D721Med (cell line): ENCODE data around the gene FARS2.
A peak's percentile ranks its signal among the peaks of the same experiment; 100 is the strongest.

Experiments used
- DNase-seq: peaks from one replicate; pipeline ENCODE4 v3.0.0; 2011; ENCODE audit warnings: low spot score; ENCODE audit not compliant: insufficient read length
- FAIRE-seq: peaks from 2 replicates; lab custom pipeline; 2011; peaks lifted over from hg19 to GRCh38; lab: Jason Lieb, UNC
- CTCF ChIP-seq: IDR thresholded peaks from 2 replicates; pipeline ENCODE4 v1.5.1; 2012; ENCODE audit warnings: mild to moderate bottlenecking, control low read depth; ENCODE audit not compliant: insufficient read depth; ENCODE audit errors: missing control alignments

The FARS2 gene

DNA sequence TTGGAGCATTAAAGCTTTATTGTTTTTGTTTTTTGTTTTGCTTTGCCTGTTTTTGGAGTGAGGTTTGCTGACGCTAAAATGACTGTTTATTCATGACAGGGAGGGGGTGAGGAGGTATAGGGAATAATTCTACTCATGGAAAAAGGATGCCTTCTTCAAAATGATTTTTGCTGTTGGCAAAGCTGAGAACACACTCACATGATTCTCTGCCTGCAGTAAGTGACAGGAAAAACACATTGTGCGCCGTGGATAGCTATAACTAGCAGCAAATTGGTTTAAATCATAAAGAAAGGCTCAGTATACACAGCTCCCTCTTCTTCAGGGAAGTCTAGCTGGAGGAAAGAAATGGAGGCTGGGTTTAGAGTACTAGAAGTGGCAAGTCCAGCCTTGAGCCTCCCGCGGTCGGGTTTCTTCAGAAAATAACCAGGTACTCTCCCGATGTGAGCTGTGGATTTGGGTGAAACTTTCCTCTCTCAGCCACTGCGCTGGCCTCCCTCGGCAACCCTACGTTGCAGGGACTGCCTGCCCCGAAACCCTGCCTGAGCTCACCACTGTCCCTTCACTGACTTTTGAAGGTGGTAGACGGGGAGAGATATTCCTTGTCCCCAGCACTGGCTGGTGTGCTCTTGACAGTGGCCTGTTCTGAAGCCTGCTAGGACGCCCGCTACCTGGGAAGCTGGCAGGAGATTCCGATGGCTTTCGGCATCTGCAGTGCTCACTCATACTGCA is 467.2 kb downstream of the FARS2 start:
- DNase-seq (no peak), FAIRE-seq (no peak)
- TF ChIP-seq CTCF, result no peak

- TF ChIP-seq CTCF, result no peak
- FAIRE-seq (no peak), DNase-seq (no peak)
Observed at GRCh38 chr6:5729080-5729434, 467.7 kb downstream of the FARS2 start.

DNA sequence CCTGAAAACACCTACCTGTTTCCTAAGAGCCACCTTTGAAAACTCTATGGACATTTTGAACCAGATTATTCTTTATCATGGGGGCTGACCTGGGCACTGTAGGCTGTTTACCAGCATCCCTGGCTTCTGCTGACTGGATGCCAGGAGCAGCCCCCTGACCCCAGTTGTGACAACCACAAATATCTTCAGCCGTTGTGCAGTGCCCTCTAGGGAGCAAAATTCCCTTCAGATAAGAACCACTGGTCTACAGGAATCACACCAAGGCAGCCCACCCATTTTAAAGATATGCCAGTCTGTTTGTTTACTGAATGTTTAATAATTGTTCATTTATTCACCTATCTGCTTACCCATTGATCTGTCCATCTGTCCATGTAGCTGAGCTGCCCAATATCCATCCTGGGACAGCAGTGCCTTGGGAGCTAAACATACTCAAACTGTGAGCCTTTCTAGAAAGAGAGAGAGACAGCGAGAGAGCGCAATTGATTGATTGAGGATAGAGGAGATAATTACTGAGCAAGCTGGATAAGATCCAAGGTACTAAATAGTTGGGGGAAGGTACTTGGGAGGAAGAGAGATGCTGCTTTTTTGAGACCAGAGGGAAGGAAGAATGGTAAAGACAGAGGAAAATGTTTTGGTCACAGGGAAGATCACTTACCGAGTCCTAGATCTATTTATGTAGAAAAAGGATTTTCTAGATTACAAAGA is 468.7 kb downstream of the FARS2 start:
- FAIRE-seq, result no peak
- no peak for DNase-seq
- peak; percentile 14 for TF ChIP-seq CTCF

GRCh38 chr6:5730585-5731263 is 469.4 kb downstream of the FARS2 start:
- TF ChIP-seq CTCF, result no peak
- DNase-seq, result peak; percentile 74
- FAIRE-seq, result peak; percentile 92

DNA sequence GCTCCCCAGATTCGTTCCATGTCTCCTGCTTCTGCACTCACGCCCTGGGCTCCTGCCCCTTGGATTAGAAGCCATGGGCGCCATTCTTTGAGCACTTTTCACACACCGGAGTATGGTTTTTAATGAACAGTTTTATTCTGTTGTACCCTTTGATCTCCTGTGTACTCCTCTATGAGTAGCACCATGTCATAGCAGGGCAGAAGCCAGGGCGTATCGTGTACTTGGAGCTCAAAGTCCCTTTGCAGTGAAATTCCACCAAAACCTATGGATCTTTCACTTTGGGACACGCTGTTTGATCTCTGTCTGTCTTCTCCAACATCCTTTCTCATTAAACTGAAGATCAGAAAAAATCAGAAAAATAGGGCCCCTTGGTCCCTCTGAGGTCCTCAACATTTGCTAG is 470.1 kb downstream of the FARS2 start:
- no peak for FAIRE-seq
- no peak for TF ChIP-seq CTCF
- no peak for DNase-seq

- FAIRE-seq, result no peak
- TF ChIP-seq CTCF, result no peak
Observed at GRCh38 chr6:5732496-5732895, 471.2 kb downstream of the FARS2 start.

More at GRCh38 chr6:5732496-5732895, 471.2 kb downstream of the FARS2 start:
- no peak for DNase-seq
